Measurements from ENCODE around the gene GATAD1.

GRCh38 chr7:92413550-92413949 lies 33.7 kb upstream of the GATAD1 start:
- TF ChIP-seq USF1 (CRISPR knock-in tag; IDR thresholded peaks at IDR 0.05) (no peak), CTCF (IDR thresholded peaks at IDR 0.05) (no peak)
- TF ChIP-seq, protein P1, sequence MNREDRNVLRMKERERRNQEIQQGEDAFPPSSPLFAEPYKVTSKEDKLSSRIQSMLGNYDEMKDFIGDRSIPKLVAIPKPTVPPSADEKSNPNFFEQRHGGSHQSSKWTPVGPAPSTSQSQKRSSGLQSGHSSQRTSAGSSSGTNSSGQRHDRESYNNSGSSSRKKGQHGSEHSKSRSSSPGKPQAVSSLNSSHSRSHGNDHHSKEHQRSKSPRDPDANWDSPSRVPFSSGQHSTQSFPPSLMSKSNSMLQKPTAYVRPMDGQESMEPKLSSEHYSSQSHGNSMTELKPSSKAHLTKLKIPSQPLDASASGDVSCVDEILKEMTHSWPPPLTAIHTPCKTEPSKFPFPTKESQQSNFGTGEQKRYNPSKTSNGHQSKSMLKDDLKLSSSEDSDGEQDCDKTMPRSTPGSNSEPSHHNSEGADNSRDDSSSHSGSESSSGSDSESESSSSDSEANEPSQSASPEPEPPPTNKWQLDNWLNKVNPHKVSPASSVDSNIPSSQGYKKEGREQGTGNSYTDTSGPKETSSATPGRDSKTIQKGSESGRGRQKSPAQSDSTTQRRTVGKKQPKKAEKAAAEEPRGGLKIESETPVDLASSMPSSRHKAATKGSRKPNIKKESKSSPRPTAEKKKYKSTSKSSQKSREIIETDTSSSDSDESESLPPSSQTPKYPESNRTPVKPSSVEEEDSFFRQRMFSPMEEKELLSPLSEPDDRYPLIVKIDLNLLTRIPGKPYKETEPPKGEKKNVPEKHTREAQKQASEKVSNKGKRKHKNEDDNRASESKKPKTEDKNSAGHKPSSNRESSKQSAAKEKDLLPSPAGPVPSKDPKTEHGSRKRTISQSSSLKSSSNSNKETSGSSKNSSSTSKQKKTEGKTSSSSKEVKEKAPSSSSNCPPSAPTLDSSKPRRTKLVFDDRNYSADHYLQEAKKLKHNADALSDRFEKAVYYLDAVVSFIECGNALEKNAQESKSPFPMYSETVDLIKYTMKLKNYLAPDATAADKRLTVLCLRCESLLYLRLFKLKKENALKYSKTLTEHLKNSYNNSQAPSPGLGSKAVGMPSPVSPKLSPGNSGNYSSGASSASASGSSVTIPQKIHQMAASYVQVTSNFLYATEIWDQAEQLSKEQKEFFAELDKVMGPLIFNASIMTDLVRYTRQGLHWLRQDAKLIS (CRISPR knock-in tag; IDR thresholded peaks at IDR 0.05; ENCODE audit: borderline replicate concordance) = no peak

All from WTC11 (cell line).